ENCODE data around the gene SPANXN1.
"Not testable (repeated sequence)": the region's sequence is repeated elsewhere in the genome, so short reads cannot be mapped to it uniquely, and the experiment has no call there.

Gene SPANXN1, protein sequence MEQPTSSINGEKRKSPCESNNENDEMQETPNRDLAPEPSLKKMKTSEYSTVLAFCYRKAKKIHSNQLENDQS

DNA sequence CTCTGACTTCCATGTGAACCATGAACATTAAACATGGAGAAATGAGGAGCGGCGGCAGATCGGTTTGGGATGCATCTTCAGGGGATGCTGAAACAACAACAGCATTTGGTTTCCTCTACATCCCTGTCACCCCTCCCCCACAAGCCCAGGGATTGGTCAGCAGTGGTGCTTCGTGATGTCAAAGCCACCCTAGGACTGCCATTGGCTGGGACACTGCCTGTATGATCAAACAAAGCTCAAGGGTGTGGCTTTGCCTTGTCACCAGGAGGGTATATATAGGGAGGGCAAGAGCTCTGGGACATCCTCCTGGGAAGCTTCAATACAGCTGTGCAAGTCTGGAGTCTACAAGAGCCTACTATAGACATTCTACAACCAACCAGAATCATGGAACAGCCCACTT lies at the start of gene SPANXN1:
TSS of gene SPANXN1 (plus strand) at position 301 of the 400 bp plus-strand sequence. CDS start at position 385, 84 bp downstream.
- not testable (repeated sequence) for H3K4me3 ChIP-seq, H3K27ac ChIP-seq

DNA sequence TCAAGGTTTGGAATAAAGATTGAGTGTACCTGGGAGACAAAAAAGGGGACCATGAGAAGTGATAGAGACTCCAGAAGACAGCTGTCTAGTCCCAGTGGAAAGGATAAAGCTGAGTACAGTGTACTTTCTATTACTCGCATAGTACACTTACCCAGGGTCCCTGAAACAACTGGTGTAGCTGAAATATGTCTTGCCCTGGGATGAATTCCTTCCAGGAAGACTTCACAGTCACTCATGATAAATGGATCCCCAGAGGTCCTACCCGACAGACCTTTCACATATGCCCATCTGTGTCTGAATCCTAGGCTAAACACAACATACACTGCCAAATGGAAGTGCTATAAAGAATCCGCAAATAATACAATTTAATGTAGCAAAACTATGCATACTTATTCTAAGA lies 48.2 kb upstream of the SPANXN1 start:
- Histone ChIP-seq H3K4me3 (no peak overlapping the region), H3K27ac (no peak overlapping the region)

DNA sequence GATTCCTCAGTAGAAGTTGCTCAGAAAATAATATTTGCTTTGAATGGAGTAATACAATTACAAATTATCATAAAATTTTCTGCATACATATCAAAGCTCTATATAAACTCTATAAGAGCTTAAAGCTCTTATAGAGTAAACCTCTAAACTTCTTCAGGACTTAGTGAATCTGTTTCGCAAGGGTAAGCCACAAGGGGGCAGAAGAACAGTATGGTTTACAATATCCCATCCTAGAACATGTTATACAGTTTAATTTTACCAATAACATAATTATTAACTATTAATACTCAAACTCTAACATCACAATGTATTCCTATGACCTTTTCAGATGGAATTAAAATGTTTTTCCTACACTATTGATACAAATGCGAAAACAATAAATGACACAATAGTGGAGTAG lies 33.8 kb upstream of the SPANXN1 start:
- Histone ChIP-seq H3K4me3 (no peak overlapping the region), H3K27ac (no peak overlapping the region)

DNA sequence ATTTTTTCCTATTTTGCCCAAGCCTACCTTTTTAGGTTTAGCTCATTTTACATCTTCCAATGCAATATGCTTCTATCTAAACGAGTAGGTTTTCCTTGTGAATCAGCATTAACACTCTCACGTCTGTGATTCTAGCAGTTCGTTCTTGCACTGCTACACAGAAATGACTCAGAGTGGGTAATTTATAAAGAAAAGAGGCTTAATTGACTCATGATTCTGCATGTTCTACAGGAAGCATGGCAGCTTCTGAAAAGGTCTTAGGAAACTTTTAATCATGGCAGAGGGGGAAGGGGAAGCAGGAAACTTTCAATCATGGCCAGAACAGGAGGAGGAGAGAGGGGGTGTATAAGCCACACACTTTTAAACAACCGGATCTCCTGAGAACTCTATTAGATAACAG lies 44.9 kb downstream of the SPANXN1 start:
- H3K4me3 ChIP-seq: no peak overlapping the region

More for the DNA sequence above, 44.9 kb downstream of the SPANXN1 start:
- no peak overlapping the region for H3K27ac ChIP-seq
